HEK293T (cell line): ENCODE measurements around the gene FBLN2.

Experiments used
- CTBP1 ChIP-seq: fragments of 450-650 bp; IDR thresholded peaks from 2 replicates; pipeline ENCODE4 v1.6.1; 2016; ENCODE audit warnings: borderline replicate concordance
- FOXK2 ChIP-seq: fragments of 450-650 bp; IDR thresholded peaks from 2 replicates; pipeline ENCODE4 v1.6.1; 2016; ENCODE audit warnings: mild to moderate bottlenecking
- FOXM1 ChIP-seq: fragments of 450-650 bp; IDR thresholded peaks from 2 replicates; pipeline ENCODE4 v1.6.1; 2017; ENCODE audit warnings: mild to moderate bottlenecking, borderline replicate concordance
- L3MBTL2 ChIP-seq: fragments of 450-650 bp; conservative IDR thresholded peaks from 2 replicates; pipeline ENCODE4 v1.6.1; 2016; ENCODE audit warnings: mild to moderate bottlenecking
- NFRKB ChIP-seq: fragments of 450-650 bp; IDR thresholded peaks from 2 replicates; pipeline ENCODE4 v1.6.1; 2016; ENCODE audit warnings: mild to moderate bottlenecking, moderate library complexity
- SP1 ChIP-seq: fragments of 450-650 bp; IDR thresholded peaks from 2 replicates; pipeline ENCODE4 v1.6.1; 2017

- TF ChIP-seq NFRKB (no peak), FOXM1 (no peak), SP1 (no peak), CTBP1 (no peak), L3MBTL2 (no peak), FOXK2 (no peak)
Measured at GRCh38 chr3:13582366-13583250, 33.7 kb downstream of the FBLN2 start.
